ENCODE data around the gene TRIM47. TPM values are rescaled to one million over a fixed set of nuclear protein-coding genes. Genes with fewer than 3 reads are reported as not detected.
A peak's percentile ranks its signal among the peaks of the same experiment; 100 is the strongest.

TRIM47 gene
- total RNA-seq, 6 experiments from 2014 or later: 1.0 to 2.3 (median 1.5) TPM

GRCh38 chr17:75896415-75897159 lies 18.2 kb upstream of the TRIM47 start, which contains the start of gene TRIM65:
TRIM65 (minus strand) TSS chr17:75896951; CDS start chr17:75896937, 14 bp downstream.
- Mint-ChIP-seq H3K27ac (peak within 1 kb of the TSS; percentile 84), H3K27me3 (ENCODE audit: insufficient read depth) (peaks cover 4% of the 10 kb centered on the region; the same call in 1 of the 2 replicates), H3K9me3 (no peaks in the 10 kb centered on the region), H3K36me3 (ENCODE audit: low read depth) (no peaks in the 10 kb centered on the region), H3K4me3 (peak within 1 kb of the TSS; percentile 87), H3K4me1 (ENCODE audit: low read depth) (peaks cover 19% of the 10 kb centered on the region)
- DNase-seq: peak; percentile 72
- TF ChIP-seq, protein P1, sequence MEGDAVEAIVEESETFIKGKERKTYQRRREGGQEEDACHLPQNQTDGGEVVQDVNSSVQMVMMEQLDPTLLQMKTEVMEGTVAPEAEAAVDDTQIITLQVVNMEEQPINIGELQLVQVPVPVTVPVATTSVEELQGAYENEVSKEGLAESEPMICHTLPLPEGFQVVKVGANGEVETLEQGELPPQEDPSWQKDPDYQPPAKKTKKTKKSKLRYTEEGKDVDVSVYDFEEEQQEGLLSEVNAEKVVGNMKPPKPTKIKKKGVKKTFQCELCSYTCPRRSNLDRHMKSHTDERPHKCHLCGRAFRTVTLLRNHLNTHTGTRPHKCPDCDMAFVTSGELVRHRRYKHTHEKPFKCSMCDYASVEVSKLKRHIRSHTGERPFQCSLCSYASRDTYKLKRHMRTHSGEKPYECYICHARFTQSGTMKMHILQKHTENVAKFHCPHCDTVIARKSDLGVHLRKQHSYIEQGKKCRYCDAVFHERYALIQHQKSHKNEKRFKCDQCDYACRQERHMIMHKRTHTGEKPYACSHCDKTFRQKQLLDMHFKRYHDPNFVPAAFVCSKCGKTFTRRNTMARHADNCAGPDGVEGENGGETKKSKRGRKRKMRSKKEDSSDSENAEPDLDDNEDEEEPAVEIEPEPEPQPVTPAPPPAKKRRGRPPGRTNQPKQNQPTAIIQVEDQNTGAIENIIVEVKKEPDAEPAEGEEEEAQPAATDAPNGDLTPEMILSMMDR (IDR thresholded peaks at IDR 0.05): peak; percentile 65

GRCh38 chr17:75895370-75896155 lies 17.2 kb upstream of the TRIM47 start:
- H3K4me3 Mint-ChIP-seq: peak overlapping the region; percentile 87
- peaks cover 19% of the 10 kb centered on the region for H3K4me1 Mint-ChIP-seq (ENCODE audit: low read depth)
- H3K9me3 Mint-ChIP-seq: no peaks in the 10 kb centered on the region
- TF ChIP-seq, protein P1 (IDR thresholded peaks at IDR 0.05): peak; percentile 70
- H3K36me3 Mint-ChIP-seq (ENCODE audit: low read depth): no peaks in the 10 kb centered on the region
- peak overlapping the region; percentile 84 for H3K27ac Mint-ChIP-seq
- no peak for DNase-seq
- peaks cover 4% of the 10 kb centered on the region; the same call in 1 of the 2 replicates for H3K27me3 Mint-ChIP-seq (ENCODE audit: insufficient read depth)

GRCh38 chr17:75894049-75894733 lies 15.8 kb upstream of the TRIM47 start:
- Mint-ChIP-seq H3K9me3 (no peaks in the 10 kb centered on the region), H3K4me1 (ENCODE audit: low read depth) (peaks cover 19% of the 10 kb centered on the region)

DNA sequence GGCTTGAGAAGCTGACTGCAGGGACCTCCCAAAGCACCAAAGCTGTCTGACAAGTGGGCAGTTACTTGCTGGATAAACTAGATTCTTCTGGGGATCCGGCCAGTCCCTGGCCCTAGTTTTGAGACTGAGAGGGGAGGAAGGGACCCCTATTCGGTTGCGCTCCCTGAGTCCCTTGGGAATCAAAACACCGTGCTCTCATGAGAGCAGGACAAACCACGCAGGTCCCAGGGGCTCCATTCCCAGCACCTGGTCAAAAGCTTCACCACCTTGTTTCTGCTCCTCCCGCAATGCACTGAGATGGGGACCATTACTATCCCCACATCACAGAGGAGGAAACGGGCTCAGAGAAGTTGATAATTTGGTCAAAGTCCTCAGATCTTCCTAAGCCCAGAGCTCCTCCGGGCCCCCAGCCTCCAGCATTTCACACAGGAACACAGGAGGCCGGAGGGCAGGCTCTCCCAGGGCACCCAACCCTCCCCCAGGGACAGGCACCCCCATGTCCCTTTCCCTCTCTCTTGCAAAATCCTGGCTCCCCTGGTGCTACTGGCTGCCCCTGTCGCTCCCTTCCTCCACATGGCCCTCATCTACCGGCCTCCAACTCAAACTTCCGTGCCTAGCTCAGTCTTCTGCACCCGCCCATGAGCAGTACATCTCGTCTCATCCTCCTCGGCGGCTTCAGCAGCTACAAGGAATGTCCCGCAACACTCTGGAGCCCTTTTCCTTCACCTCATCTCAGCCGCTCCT lies 15.1 kb upstream of the TRIM47 start:
- Mint-ChIP-seq H3K36me3 (ENCODE audit: low read depth) (no peaks in the 10 kb centered on the region), H3K4me3 (no peak overlapping the region), H3K27ac (no peak overlapping the region), H3K27me3 (ENCODE audit: insufficient read depth) (peaks cover 6% of the 10 kb centered on the region), H3K9me3 (no peaks in the 10 kb centered on the region), H3K4me1 (ENCODE audit: low read depth) (peaks cover 19% of the 10 kb centered on the region)
- TF ChIP-seq, protein P1 (IDR thresholded peaks at IDR 0.05): no peak
- no peak for DNase-seq

More at GRCh38 chr17:75894049-75894733, 15.8 kb upstream of the TRIM47 start:
- TF ChIP-seq, protein P1 (IDR thresholded peaks at IDR 0.05): no peak
- DNase-seq: no peak
- H3K27ac Mint-ChIP-seq: no peak overlapping the region
- no peaks in the 10 kb centered on the region for H3K36me3 Mint-ChIP-seq (ENCODE audit: low read depth)
- H3K4me3 Mint-ChIP-seq: no peak overlapping the region
- peaks cover 6% of the 10 kb centered on the region for H3K27me3 Mint-ChIP-seq (ENCODE audit: insufficient read depth)

All from HFFc6 (cell line).